ENCODE results near the gene AGO3.
A peak's percentile ranks its signal among the peaks of the same experiment; 100 is the strongest.

DNA sequence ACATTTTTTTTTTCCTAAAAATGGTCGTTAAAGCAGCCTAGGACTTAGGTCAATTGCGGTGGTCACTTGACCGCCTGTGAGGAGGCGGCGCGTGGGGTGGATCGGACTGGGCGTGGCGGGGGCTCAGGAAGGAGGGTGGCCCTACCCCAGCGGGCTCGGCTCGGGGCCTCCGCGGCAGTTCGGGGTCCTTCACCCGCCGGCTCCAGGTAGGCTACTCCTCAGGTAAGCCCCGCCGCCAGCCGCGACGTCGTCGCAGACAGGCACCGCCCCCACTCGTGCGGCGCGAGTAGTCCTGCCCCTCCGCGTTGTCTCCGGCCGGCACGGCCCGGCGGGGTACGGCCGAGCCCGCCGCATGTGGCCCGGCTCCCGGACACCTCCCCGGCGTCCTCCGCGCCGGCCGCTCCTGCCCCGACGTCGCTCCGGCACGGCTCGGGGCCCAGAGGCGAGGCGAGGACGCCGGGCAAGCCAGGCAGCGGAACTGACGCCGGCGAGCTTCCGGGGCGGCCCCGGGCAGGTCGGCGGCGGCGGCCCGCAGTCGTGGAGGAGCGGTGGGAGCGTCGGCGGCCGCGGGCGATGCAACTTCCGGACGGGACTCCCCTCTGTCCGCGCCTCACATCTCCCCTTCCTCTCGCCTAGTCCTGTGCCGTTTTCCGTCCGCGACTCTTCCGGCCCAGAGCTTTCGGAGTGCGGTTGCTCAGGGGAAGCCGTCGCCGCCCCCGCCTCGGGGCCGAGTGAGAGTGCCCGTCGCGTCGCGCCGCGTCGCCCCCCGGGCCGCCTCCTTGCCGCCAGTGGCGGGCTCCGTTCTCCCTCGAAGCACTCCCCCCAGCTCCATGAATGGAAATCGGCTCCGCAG lies at the start of gene AGO3:
- no peak for TF ChIP-seq ARNTL (CRISPR knock-in tag; IDR thresholded peaks at IDR 0.05; ENCODE audit: borderline replicate concordance, low read depth)
- TF ChIP-seq ESRRG (CRISPR knock-in tag; IDR thresholded peaks at IDR 0.05), result no peak
- TF ChIP-seq ZFP30 (CRISPR knock-in tag; IDR thresholded peaks at IDR 0.05), result no peak
- TF ChIP-seq, protein P1, sequence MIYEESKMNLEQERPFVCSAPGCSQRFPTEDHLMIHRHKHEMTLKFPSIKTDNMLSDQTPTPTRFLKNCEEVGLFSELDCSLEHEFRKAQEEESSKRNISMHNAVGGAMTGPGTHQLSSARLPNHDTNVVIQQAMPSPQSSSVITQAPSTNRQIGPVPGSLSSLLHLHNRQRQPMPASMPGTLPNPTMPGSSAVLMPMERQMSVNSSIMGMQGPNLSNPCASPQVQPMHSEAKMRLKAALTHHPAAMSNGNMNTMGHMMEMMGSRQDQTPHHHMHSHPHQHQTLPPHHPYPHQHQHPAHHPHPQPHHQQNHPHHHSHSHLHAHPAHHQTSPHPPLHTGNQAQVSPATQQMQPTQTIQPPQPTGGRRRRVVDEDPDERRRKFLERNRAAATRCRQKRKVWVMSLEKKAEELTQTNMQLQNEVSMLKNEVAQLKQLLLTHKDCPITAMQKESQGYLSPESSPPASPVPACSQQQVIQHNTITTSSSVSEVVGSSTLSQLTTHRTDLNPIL (CRISPR knock-in tag; IDR thresholded peaks at IDR 0.05; ENCODE audit: low read depth), result no peak
- TF ChIP-seq ZNF70 (CRISPR knock-in tag; IDR thresholded peaks at IDR 0.05), result no peak
- TF ChIP-seq CSDC2 (CRISPR knock-in tag; IDR thresholded peaks at IDR 0.05), result 0 out of 2 replicates have a peak, but pooled peaks have one; percentile 70
- TF ChIP-seq ZFP3 (CRISPR knock-in tag; IDR thresholded peaks at IDR 0.05), result no peak
- TF ChIP-seq RARB (CRISPR knock-in tag; IDR thresholded peaks at IDR 0.05), result no peak
- no peak for TF ChIP-seq TOX (CRISPR knock-in tag; IDR thresholded peaks at IDR 0.05; ENCODE audit: borderline replicate concordance)
- TF ChIP-seq, protein P2, sequence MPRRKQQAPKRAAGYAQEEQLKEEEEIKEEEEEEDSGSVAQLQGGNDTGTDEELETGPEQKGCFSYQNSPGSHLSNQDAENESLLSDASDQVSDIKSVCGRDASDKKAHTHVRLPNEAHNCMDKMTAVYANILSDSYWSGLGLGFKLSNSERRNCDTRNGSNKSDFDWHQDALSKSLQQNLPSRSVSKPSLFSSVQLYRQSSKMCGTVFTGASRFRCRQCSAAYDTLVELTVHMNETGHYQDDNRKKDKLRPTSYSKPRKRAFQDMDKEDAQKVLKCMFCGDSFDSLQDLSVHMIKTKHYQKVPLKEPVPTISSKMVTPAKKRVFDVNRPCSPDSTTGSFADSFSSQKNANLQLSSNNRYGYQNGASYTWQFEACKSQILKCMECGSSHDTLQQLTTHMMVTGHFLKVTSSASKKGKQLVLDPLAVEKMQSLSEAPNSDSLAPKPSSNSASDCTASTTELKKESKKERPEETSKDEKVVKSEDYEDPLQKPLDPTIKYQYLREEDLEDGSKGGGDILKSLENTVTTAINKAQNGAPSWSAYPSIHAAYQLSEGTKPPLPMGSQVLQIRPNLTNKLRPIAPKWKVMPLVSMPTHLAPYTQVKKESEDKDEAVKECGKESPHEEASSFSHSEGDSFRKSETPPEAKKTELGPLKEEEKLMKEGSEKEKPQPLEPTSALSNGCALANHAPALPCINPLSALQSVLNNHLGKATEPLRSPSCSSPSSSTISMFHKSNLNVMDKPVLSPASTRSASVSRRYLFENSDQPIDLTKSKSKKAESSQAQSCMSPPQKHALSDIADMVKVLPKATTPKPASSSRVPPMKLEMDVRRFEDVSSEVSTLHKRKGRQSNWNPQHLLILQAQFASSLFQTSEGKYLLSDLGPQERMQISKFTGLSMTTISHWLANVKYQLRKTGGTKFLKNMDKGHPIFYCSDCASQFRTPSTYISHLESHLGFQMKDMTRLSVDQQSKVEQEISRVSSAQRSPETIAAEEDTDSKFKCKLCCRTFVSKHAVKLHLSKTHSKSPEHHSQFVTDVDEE (CRISPR knock-in tag; IDR thresholded peaks at IDR 0.05), result 0 out of 2 replicates have a peak, but pooled peaks have one; percentile 6

Data from SK-N-SH treated with all-trans-retinoic acid at 6 μM for 48 hours (cell line).